ENCODE data around the gene OLIG1. TPM values are rescaled to one million over a fixed set of nuclear protein-coding genes. Genes with fewer than 3 reads are reported as not detected.
A peak's percentile ranks its signal among the peaks of the same experiment; 100 is the strongest.

The OLIG1 gene
- total and polyA plus RNA-seq, 4 experiments from 2014 or later, result not detected

- Mint-ChIP-seq H3K36me3 (no peaks in the 10 kb centered on the region), H3K4me3 (no peak overlapping the region), H3K27ac (no peak overlapping the region), H3K27me3 (peaks cover 35 to 39% of the 10 kb centered on the region in 2 donors), H3K4me1 (peaks cover 10 to 34% (median 21%) of the 10 kb centered on the region in 4 donors), H3K9me3 (peaks cover 0 to 4% (median 0%) of the 10 kb centered on the region in 8 donors)
- ChIA-PET CTCF (ENCODE audit: partially characterized antibody) (no interaction called here), POLR2A (ENCODE audit: partially characterized antibody) (no interaction called here)
- H3K36me3 ChIP-seq (ENCODE audit: insufficient read depth, low read length), result no peaks in the 10 kb centered on the region
- no peak overlapping the region for H3K4me3 ChIP-seq (ENCODE audit: low read length in 2 of 2)
- H3K4me1 ChIP-seq (ENCODE audit: insufficient read depth, low read length), result peaks cover 35% of the 10 kb centered on the region
- no peaks in the 10 kb centered on the region for H3K9me3 ChIP-seq (ENCODE audit: control insufficient read depth in 1 of 2, low read length in 2 of 2)
- no peak overlapping the region for H3K27ac ChIP-seq (ENCODE audit: low read depth, low read length)
- H3K27me3 ChIP-seq (ENCODE audit: insufficient read depth, low read length), result peaks cover 48% of the 10 kb centered on the region
- intact Hi-C loops (cut with micrococcal nuclease), result no loop called here
- DNase-seq, result no peak
Observed at GRCh38 chr21:33031152-33031911, 38.6 kb upstream of the OLIG1 start.

GRCh38 chr21:33032434-33033047, 37.4 kb upstream of the OLIG1 start:
- no peak overlapping the region for H3K4me3 ChIP-seq (ENCODE audit: low read length in 2 of 2)
- H3K27me3 ChIP-seq (ENCODE audit: insufficient read depth, low read length), result peaks cover 40% of the 10 kb centered on the region
- H3K36me3 ChIP-seq (ENCODE audit: insufficient read depth, low read length), result no peaks in the 10 kb centered on the region
- ChIA-PET POLR2A (ENCODE audit: partially characterized antibody) (no interaction called here), CTCF (ENCODE audit: partially characterized antibody) (no interaction called here)
- no peaks in the 10 kb centered on the region for H3K36me3 Mint-ChIP-seq
- no peak overlapping the region for H3K27ac ChIP-seq (ENCODE audit: low read depth, low read length)
- H3K9me3 ChIP-seq (ENCODE audit: control insufficient read depth in 1 of 2, low read length in 2 of 2), result no peaks in the 10 kb centered on the region
- H3K9me3 Mint-ChIP-seq, result no peaks in the 10 kb centered on the region
- H3K4me1 ChIP-seq (ENCODE audit: insufficient read depth, low read length), result peaks cover 31% of the 10 kb centered on the region
- DNase-seq, result no peak
- H3K27me3 Mint-ChIP-seq, result peaks cover 29 to 30% of the 10 kb centered on the region in 2 donors
- peaks cover 16 to 34% (median 24%) of the 10 kb centered on the region in 4 donors for H3K4me1 Mint-ChIP-seq
- H3K4me3 Mint-ChIP-seq, result no peak overlapping the region
- intact Hi-C loops (cut with micrococcal nuclease), result no loop called here
- no peak overlapping the region for H3K27ac Mint-ChIP-seq

GRCh38 chr21:33033094-33033951, 36.6 kb upstream of the OLIG1 start:
- DNase-seq, result no peak
- H3K27me3 Mint-ChIP-seq, result peaks cover 27 to 28% of the 10 kb centered on the region in 2 donors
- Histone ChIP-seq H3K27ac (ENCODE audit: low read depth, low read length) (no peak overlapping the region), H3K27me3 (ENCODE audit: insufficient read depth, low read length) (peaks cover 34% of the 10 kb centered on the region), H3K4me3 (ENCODE audit: low read length in 2 of 2) (no peak overlapping the region), H3K9me3 (ENCODE audit: control insufficient read depth in 1 of 2, low read length in 2 of 2) (no peaks in the 10 kb centered on the region), H3K36me3 (ENCODE audit: insufficient read depth, low read length) (no peaks in the 10 kb centered on the region), H3K4me1 (ENCODE audit: insufficient read depth, low read length) (peaks cover 25% of the 10 kb centered on the region)
- H3K27ac Mint-ChIP-seq, result no peak overlapping the region
- H3K4me3 Mint-ChIP-seq, result no peak overlapping the region
- POLR2A ChIA-PET (ENCODE audit: partially characterized antibody), result no interaction called here
- H3K36me3 Mint-ChIP-seq, result no peaks in the 10 kb centered on the region
- CTCF ChIA-PET (ENCODE audit: partially characterized antibody), result no interaction called here
- no peaks in the 10 kb centered on the region for H3K9me3 Mint-ChIP-seq
- H3K4me1 Mint-ChIP-seq, result peaks cover 13 to 32% (median 21%) of the 10 kb centered on the region in 4 donors
- intact Hi-C loops (cut with micrococcal nuclease), result no loop called here

GRCh38 chr21:33033961-33034413, 36.0 kb upstream of the OLIG1 start:
- Mint-ChIP-seq H3K27me3 (peaks cover 20 to 23% of the 10 kb centered on the region in 2 donors), H3K36me3 (no peaks in the 10 kb centered on the region), H3K27ac (no peak overlapping the region), H3K9me3 (no peaks in the 10 kb centered on the region), H3K4me3 (no peak overlapping the region), H3K4me1 (peaks cover 10 to 25% (median 16%) of the 10 kb centered on the region in 4 donors)
- no peak for DNase-seq
- H3K27ac ChIP-seq (ENCODE audit: low read depth, low read length), result no peak overlapping the region
- no peaks in the 10 kb centered on the region for H3K36me3 ChIP-seq (ENCODE audit: insufficient read depth, low read length)
- POLR2A ChIA-PET (ENCODE audit: partially characterized antibody), result no interaction called here
- CTCF ChIA-PET (ENCODE audit: partially characterized antibody), result no interaction called here
- no peak overlapping the region for H3K4me3 ChIP-seq (ENCODE audit: low read length in 2 of 2)
- no peaks in the 10 kb centered on the region for H3K9me3 ChIP-seq (ENCODE audit: control insufficient read depth in 1 of 2, low read length in 2 of 2)
- H3K4me1 ChIP-seq (ENCODE audit: insufficient read depth, low read length), result peaks cover 19% of the 10 kb centered on the region
- peaks cover 28% of the 10 kb centered on the region for H3K27me3 ChIP-seq (ENCODE audit: insufficient read depth, low read length)
- intact Hi-C loops (cut with micrococcal nuclease), result no loop called here

- Histone ChIP-seq H3K4me1 (ENCODE audit: insufficient read depth, low read length) (peaks cover 11% of the 10 kb centered on the region), H3K27me3 (ENCODE audit: insufficient read depth, low read length) (peaks cover 17% of the 10 kb centered on the region), H3K27ac (ENCODE audit: low read depth, low read length) (no peak overlapping the region), H3K4me3 (ENCODE audit: low read length in 2 of 2) (no peak overlapping the region), H3K9me3 (ENCODE audit: control insufficient read depth in 1 of 2, low read length in 2 of 2) (no peaks in the 10 kb centered on the region), H3K36me3 (ENCODE audit: insufficient read depth, low read length) (no peaks in the 10 kb centered on the region)
- Mint-ChIP-seq H3K27me3 (peaks cover 13 to 21% of the 10 kb centered on the region in 2 donors), H3K36me3 (no peaks in the 10 kb centered on the region), H3K4me1 (peaks cover 9 to 18% (median 9%) of the 10 kb centered on the region in 4 donors), H3K27ac (no peak overlapping the region), H3K4me3 (no peak overlapping the region), H3K9me3 (no peaks in the 10 kb centered on the region)
- ChIA-PET POLR2A (ENCODE audit: partially characterized antibody) (no interaction called here), CTCF (ENCODE audit: partially characterized antibody) (interaction anchor here (1.1 kb wide), 1 partner anchor 95 kb away, joined by 3 read pairs; no protein-coding TSS in a partner anchor)
- intact Hi-C loops (cut with micrococcal nuclease), result no loop called here
- DNase-seq, result no peak
Observed at GRCh38 chr21:33035147-33035546, 34.8 kb upstream of the OLIG1 start.

GRCh38 chr21:33036430-33037162, 33.3 kb upstream of the OLIG1 start:
- Histone ChIP-seq H3K36me3 (ENCODE audit: insufficient read depth, low read length) (no peaks in the 10 kb centered on the region), H3K4me1 (ENCODE audit: insufficient read depth, low read length) (peaks cover 11% of the 10 kb centered on the region), H3K4me3 (ENCODE audit: low read length in 2 of 2) (no peak overlapping the region), H3K27ac (ENCODE audit: low read depth, low read length) (no peak overlapping the region), H3K9me3 (ENCODE audit: control insufficient read depth in 1 of 2, low read length in 2 of 2) (no peaks in the 10 kb centered on the region), H3K27me3 (ENCODE audit: insufficient read depth, low read length) (peaks cover 9% of the 10 kb centered on the region)
- H3K36me3 Mint-ChIP-seq, result no peaks in the 10 kb centered on the region
- peak overlapping the region in 2 of 7 donors; percentile 10 to 37 for H3K27ac Mint-ChIP-seq
- no peak for DNase-seq
- peaks cover 16 to 17% of the 10 kb centered on the region in 2 donors for H3K27me3 Mint-ChIP-seq
- H3K9me3 Mint-ChIP-seq, result no peaks in the 10 kb centered on the region
- peaks cover 9 to 18% (median 9%) of the 10 kb centered on the region in 4 donors for H3K4me1 Mint-ChIP-seq
- CTCF ChIA-PET (ENCODE audit: partially characterized antibody), result no interaction called here
- POLR2A ChIA-PET (ENCODE audit: partially characterized antibody), result no interaction called here
- H3K4me3 Mint-ChIP-seq, result peak overlapping the region in 5 of 8 donors; percentile 13 to 42 (median 19)
- intact Hi-C loops (cut with micrococcal nuclease), result no loop called here
